ENCODE results near the gene IFT57. TPM values are rescaled to one million over a fixed set of nuclear protein-coding genes. Genes with fewer than 3 reads are reported as not detected.

Gene IFT57
- total and polyA plus RNA-seq, 4 experiments from 2014 or later: 24.1 to 55.2 (median 38.5) TPM

DNA sequence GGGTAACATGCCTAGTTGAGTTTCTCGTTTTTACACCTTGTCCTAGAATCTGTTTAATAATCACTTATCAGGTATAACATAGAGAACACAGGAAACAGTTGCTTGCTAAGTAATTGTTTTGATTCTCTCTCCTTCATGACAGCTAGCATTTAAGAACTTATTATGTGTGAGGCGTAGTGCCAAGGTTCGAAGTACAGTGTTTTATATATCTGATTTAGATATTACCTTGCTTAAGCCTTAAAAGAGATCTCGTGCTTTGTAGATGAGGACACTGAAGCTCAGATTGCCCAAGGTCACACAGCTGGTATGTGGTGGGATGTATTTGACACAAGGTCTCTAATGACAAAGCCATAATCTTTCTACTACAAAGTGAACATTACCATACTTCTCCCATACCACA is 29.0 kb upstream of the IFT57 start:
- no peak overlapping the region for H3K27ac Mint-ChIP-seq
- H3K27me3 Mint-ChIP-seq: peaks cover 0 to 3% of the 10 kb centered on the region in 2 donors
- no peaks in the 10 kb centered on the region for H3K4me1 Mint-ChIP-seq
- ChIA-PET CTCF (ENCODE audit: partially characterized antibody) (no interaction called here), POLR2A (ENCODE audit: partially characterized antibody) (no interaction called here)
- intact Hi-C loops (cut with micrococcal nuclease): no loop called here
- no peak overlapping the region for H3K27ac ChIP-seq (ENCODE audit: low read depth, low read length)
- no peak for DNase-seq
- no peak overlapping the region for H3K4me3 ChIP-seq (ENCODE audit: low read length in 2 of 2)
- H3K27me3 ChIP-seq (ENCODE audit: insufficient read depth, low read length): no peaks in the 10 kb centered on the region
- H3K4me3 Mint-ChIP-seq: no peak overlapping the region
- H3K36me3 Mint-ChIP-seq: peaks cover 0 to 2% of the 10 kb centered on the region in 2 donors
- H3K36me3 ChIP-seq (ENCODE audit: insufficient read depth, low read length): no peaks in the 10 kb centered on the region
- H3K4me1 ChIP-seq (ENCODE audit: insufficient read depth, low read length): no peaks in the 10 kb centered on the region
- no peaks in the 10 kb centered on the region for H3K9me3 ChIP-seq (ENCODE audit: control insufficient read depth in 1 of 2, low read length in 2 of 2)
- peaks cover 0 to 4% (median 0%) of the 10 kb centered on the region in 8 donors for H3K9me3 Mint-ChIP-seq

- H3K27ac Mint-ChIP-seq: no peak overlapping the region
- POLR2A ChIA-PET (ENCODE audit: partially characterized antibody): no interaction called here
- intact Hi-C loops (cut with micrococcal nuclease): no loop called here
These were observed 28.4 kb upstream of the IFT57 start for GRCh38 chr3:108250626-108251025.

DNA sequence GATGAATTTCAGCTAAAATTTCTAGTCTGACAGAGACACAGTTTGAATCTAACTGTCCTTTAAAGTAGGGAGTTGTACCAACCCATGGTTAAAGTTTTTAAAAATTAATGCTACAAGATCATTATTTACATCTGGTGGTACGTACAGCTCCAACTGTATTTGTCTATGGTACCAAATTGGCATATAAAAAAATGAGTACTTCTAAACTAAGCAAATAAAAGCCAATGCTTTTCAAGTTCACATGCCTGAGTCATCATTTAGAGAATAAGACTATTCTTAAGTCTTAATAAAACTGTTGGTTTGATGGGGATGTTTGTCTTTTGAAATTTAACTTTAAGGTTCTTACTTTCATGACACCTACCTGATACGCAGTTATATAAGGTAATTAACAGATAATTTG is 21.0 kb upstream of the IFT57 start:
- Mint-ChIP-seq H3K27me3 (no peaks in the 10 kb centered on the region), H3K4me3 (no peak overlapping the region), H3K27ac (no peak overlapping the region), H3K9me3 (no peaks in the 10 kb centered on the region), H3K36me3 (no peaks in the 10 kb centered on the region), H3K4me1 (no peaks in the 10 kb centered on the region)
- no peaks in the 10 kb centered on the region for H3K27me3 ChIP-seq (ENCODE audit: insufficient read depth, low read length)
- no peak overlapping the region for H3K4me3 ChIP-seq (ENCODE audit: low read length in 2 of 2)
- no peak overlapping the region for H3K27ac ChIP-seq (ENCODE audit: low read depth, low read length)
- H3K9me3 ChIP-seq (ENCODE audit: control insufficient read depth in 1 of 2, low read length in 2 of 2): no peaks in the 10 kb centered on the region
- POLR2A ChIA-PET (ENCODE audit: partially characterized antibody): no interaction called here
- no peaks in the 10 kb centered on the region for H3K4me1 ChIP-seq (ENCODE audit: insufficient read depth, low read length)
- CTCF ChIA-PET (ENCODE audit: partially characterized antibody): no interaction called here
- H3K36me3 ChIP-seq (ENCODE audit: insufficient read depth, low read length): no peaks in the 10 kb centered on the region
- intact Hi-C loops (cut with micrococcal nuclease): no loop called here
- DNase-seq: no peak

More at GRCh38 chr3:108250626-108251025, 28.4 kb upstream of the IFT57 start:
- H3K27me3 Mint-ChIP-seq: peaks cover 0 to 3% of the 10 kb centered on the region in 2 donors
- CTCF ChIA-PET (ENCODE audit: partially characterized antibody): no interaction called here
- Histone ChIP-seq H3K36me3 (ENCODE audit: insufficient read depth, low read length) (no peaks in the 10 kb centered on the region), H3K27ac (ENCODE audit: low read depth, low read length) (no peak overlapping the region), H3K4me3 (ENCODE audit: low read length in 2 of 2) (no peak overlapping the region), H3K9me3 (ENCODE audit: control insufficient read depth in 1 of 2, low read length in 2 of 2) (no peaks in the 10 kb centered on the region), H3K4me1 (ENCODE audit: insufficient read depth, low read length) (no peaks in the 10 kb centered on the region), H3K27me3 (ENCODE audit: insufficient read depth, low read length) (no peaks in the 10 kb centered on the region)
- H3K9me3 Mint-ChIP-seq: peaks cover 0 to 4% (median 0%) of the 10 kb centered on the region in 8 donors
- no peaks in the 10 kb centered on the region for H3K4me1 Mint-ChIP-seq
- DNase-seq: no peak
- peaks cover 0 to 2% of the 10 kb centered on the region in 2 donors for H3K36me3 Mint-ChIP-seq
- H3K4me3 Mint-ChIP-seq: no peak overlapping the region

DNA sequence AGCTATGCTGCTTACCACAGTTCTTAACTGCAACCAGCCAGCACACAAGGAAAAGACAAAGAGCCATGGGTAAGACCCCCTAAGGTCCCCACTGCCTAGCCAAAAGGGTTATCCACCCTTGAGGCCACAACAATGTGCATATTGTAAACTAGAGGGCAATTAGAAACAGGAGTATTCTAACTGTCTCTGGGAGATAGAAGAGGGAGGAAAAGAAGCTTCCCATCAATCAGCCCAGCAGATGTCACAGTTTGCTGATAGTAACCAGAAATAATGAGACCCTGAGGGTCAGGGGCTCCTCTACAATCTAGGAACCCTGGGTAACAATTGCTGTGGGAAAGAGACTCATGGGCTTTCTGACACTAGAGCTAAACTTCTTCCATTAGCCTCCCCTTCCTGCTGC is 20.6 kb upstream of the IFT57 start:
- POLR2A ChIA-PET (ENCODE audit: partially characterized antibody): no interaction called here
- intact Hi-C loops (cut with micrococcal nuclease): no loop called here

DNA sequence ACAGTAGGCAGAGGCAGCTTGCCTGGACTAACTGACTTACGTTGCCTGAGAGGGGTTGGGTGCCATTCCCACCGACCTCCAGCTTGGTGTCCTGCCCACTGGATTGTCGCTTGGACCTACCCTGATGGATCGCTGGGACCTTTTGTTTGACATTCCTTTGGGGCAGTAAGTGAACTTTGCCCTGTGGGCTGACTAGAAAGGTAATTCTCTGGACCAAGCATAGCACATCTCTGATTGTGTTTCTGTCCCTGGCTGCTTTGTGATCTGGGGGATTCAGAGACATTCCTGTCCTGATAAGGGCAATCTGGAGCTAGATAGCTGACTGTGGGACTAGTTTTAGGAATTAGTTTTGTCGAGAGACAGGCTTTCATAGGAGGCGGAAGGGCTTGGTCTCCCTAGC is 19.5 kb upstream of the IFT57 start:
- Histone ChIP-seq H3K9me3 (ENCODE audit: control insufficient read depth in 1 of 2, low read length in 2 of 2) (no peaks in the 10 kb centered on the region), H3K36me3 (ENCODE audit: insufficient read depth, low read length) (no peaks in the 10 kb centered on the region), H3K4me1 (ENCODE audit: insufficient read depth, low read length) (no peaks in the 10 kb centered on the region), H3K4me3 (ENCODE audit: low read length in 2 of 2) (no peak overlapping the region), H3K27ac (ENCODE audit: low read depth, low read length) (no peak overlapping the region), H3K27me3 (ENCODE audit: insufficient read depth, low read length) (no peaks in the 10 kb centered on the region)
- Mint-ChIP-seq H3K4me1 (no peaks in the 10 kb centered on the region), H3K4me3 (no peak overlapping the region), H3K9me3 (no peaks in the 10 kb centered on the region), H3K27ac (no peak overlapping the region), H3K36me3 (no peaks in the 10 kb centered on the region), H3K27me3 (no peaks in the 10 kb centered on the region)
- ChIA-PET CTCF (ENCODE audit: partially characterized antibody) (interaction anchor here (1.2 kb wide), 1 partner anchor 189 kb away, joined by 3 read pairs; no protein-coding TSS in a partner anchor), POLR2A (ENCODE audit: partially characterized antibody) (no interaction called here)
- DNase-seq: no peak
- intact Hi-C loops (cut with micrococcal nuclease): no loop called here

More for the DNA sequence above, 20.6 kb upstream of the IFT57 start:
- CTCF ChIA-PET (ENCODE audit: partially characterized antibody): interaction anchor here (1.2 kb wide), 1 partner anchor 190 kb away, joined by 3 read pairs; no protein-coding TSS in a partner anchor
- no peaks in the 10 kb centered on the region for H3K27me3 Mint-ChIP-seq
- DNase-seq: no peak
- no peak overlapping the region for H3K27ac ChIP-seq (ENCODE audit: low read depth, low read length)
- H3K9me3 Mint-ChIP-seq: no peaks in the 10 kb centered on the region
- no peak overlapping the region for H3K27ac Mint-ChIP-seq
- no peaks in the 10 kb centered on the region for H3K36me3 Mint-ChIP-seq
- no peaks in the 10 kb centered on the region for H3K4me1 ChIP-seq (ENCODE audit: insufficient read depth, low read length)
- no peaks in the 10 kb centered on the region for H3K27me3 ChIP-seq (ENCODE audit: insufficient read depth, low read length)
- no peak overlapping the region for H3K4me3 ChIP-seq (ENCODE audit: low read length in 2 of 2)
- H3K4me1 Mint-ChIP-seq: no peaks in the 10 kb centered on the region
- H3K4me3 Mint-ChIP-seq: no peak overlapping the region
- no peaks in the 10 kb centered on the region for H3K9me3 ChIP-seq (ENCODE audit: control insufficient read depth in 1 of 2, low read length in 2 of 2)
- H3K36me3 ChIP-seq (ENCODE audit: insufficient read depth, low read length): no peaks in the 10 kb centered on the region

- no peak overlapping the region for H3K4me3 Mint-ChIP-seq
- no peak for DNase-seq
- intact Hi-C loops (cut with micrococcal nuclease): no loop called here
- H3K36me3 ChIP-seq (ENCODE audit: insufficient read depth, low read length): no peaks in the 10 kb centered on the region
- no peaks in the 10 kb centered on the region for H3K4me1 ChIP-seq (ENCODE audit: insufficient read depth, low read length)
- no peak overlapping the region for H3K27ac ChIP-seq (ENCODE audit: low read depth, low read length)
- no peak overlapping the region for H3K4me3 ChIP-seq (ENCODE audit: low read length in 2 of 2)
- H3K9me3 Mint-ChIP-seq: peaks cover 0 to 1% (median 0%) of the 10 kb centered on the region in 8 donors
- CTCF ChIA-PET (ENCODE audit: partially characterized antibody): no interaction called here
- no peak overlapping the region for H3K27ac Mint-ChIP-seq
- H3K4me1 Mint-ChIP-seq: no peaks in the 10 kb centered on the region
- POLR2A ChIA-PET (ENCODE audit: partially characterized antibody): no interaction called here
- no peaks in the 10 kb centered on the region for H3K36me3 Mint-ChIP-seq
- no peaks in the 10 kb centered on the region for H3K9me3 ChIP-seq (ENCODE audit: control insufficient read depth in 1 of 2, low read length in 2 of 2)
- H3K27me3 ChIP-seq (ENCODE audit: insufficient read depth, low read length): no peaks in the 10 kb centered on the region
- H3K27me3 Mint-ChIP-seq: no peaks in the 10 kb centered on the region
These were observed 18.9 kb upstream of the IFT57 start for GRCh38 chr3:108241146-108241545.

- Mint-ChIP-seq H3K4me1 (no peaks in the 10 kb centered on the region), H3K9me3 (peaks cover 0 to 4% (median 0%) of the 10 kb centered on the region in 8 donors), H3K4me3 (no peak overlapping the region), H3K27me3 (no peaks in the 10 kb centered on the region), H3K36me3 (no peaks in the 10 kb centered on the region), H3K27ac (no peak overlapping the region)
- no peaks in the 10 kb centered on the region for H3K27me3 ChIP-seq (ENCODE audit: insufficient read depth, low read length)
- ChIA-PET CTCF (ENCODE audit: partially characterized antibody) (no interaction called here), POLR2A (ENCODE audit: partially characterized antibody) (no interaction called here)
- DNase-seq: no peak
- H3K9me3 ChIP-seq (ENCODE audit: control insufficient read depth in 1 of 2, low read length in 2 of 2): no peaks in the 10 kb centered on the region
- H3K27ac ChIP-seq (ENCODE audit: low read depth, low read length): no peak overlapping the region
- H3K4me1 ChIP-seq (ENCODE audit: insufficient read depth, low read length): no peaks in the 10 kb centered on the region
- intact Hi-C loops (cut with micrococcal nuclease): no loop called here
- H3K4me3 ChIP-seq (ENCODE audit: low read length in 2 of 2): no peak overlapping the region
- no peaks in the 10 kb centered on the region for H3K36me3 ChIP-seq (ENCODE audit: insufficient read depth, low read length)
These were observed 16.9 kb upstream of the IFT57 start for GRCh38 chr3:108239082-108239481.

- Mint-ChIP-seq H3K4me3 (no peak overlapping the region), H3K9me3 (peaks cover 0 to 4% (median 0%) of the 10 kb centered on the region in 8 donors), H3K36me3 (no peaks in the 10 kb centered on the region), H3K4me1 (no peaks in the 10 kb centered on the region), H3K27me3 (peaks cover 0 to 1% of the 10 kb centered on the region in 2 donors), H3K27ac (no peak overlapping the region)
- ChIA-PET POLR2A (ENCODE audit: partially characterized antibody) (interaction anchor here (1.0 to 1.6 kb wide), 2 partner anchors 11 to 154 kb away, joined by 3 read pairs; no protein-coding TSS in a partner anchor), CTCF (ENCODE audit: partially characterized antibody) (no interaction called here)
- Histone ChIP-seq H3K27ac (ENCODE audit: low read depth, low read length) (no peak overlapping the region), H3K36me3 (ENCODE audit: insufficient read depth, low read length) (no peaks in the 10 kb centered on the region), H3K27me3 (ENCODE audit: insufficient read depth, low read length) (no peaks in the 10 kb centered on the region), H3K9me3 (ENCODE audit: control insufficient read depth in 1 of 2, low read length in 2 of 2) (no peaks in the 10 kb centered on the region), H3K4me3 (ENCODE audit: low read length in 2 of 2) (no peak overlapping the region), H3K4me1 (ENCODE audit: insufficient read depth, low read length) (no peaks in the 10 kb centered on the region)
- intact Hi-C loops (cut with micrococcal nuclease): no loop called here
- DNase-seq: no peak
These were observed 13.1 kb upstream of the IFT57 start for GRCh38 chr3:108235290-108235689.
